ENCODE data around the gene CPEB3. TPM values are rescaled to one million over a fixed set of nuclear protein-coding genes. Genes with fewer than 3 reads are reported as not detected.
"Not testable (repeated sequence)": the region's sequence is repeated elsewhere in the genome, so short reads cannot be mapped to it uniquely, and the experiment has no call there.

CPEB3 gene
- polyA plus RNA-seq, 1 donor from 2014 or later = 2.5 TPM

- peaks cover 4 to 16% (median 8%) of the 10 kb centered on the region in 3 donors for H3K4me1 Mint-ChIP-seq
- peaks cover 6% of the 10 kb centered on the region for H3K36me3 Mint-ChIP-seq
- H3K9me3 Mint-ChIP-seq = peaks cover 0 to 3% (median 2%) of the 10 kb centered on the region in 3 donors
- no peaks in the 10 kb centered on the region for H3K27me3 Mint-ChIP-seq
- H3K27ac Mint-ChIP-seq = no peak overlapping the region
- no peak overlapping the region for H3K4me3 Mint-ChIP-seq
Measured at GRCh38 chr10:92124616-92125143, 166.2 kb downstream of the CPEB3 start.

DNA sequence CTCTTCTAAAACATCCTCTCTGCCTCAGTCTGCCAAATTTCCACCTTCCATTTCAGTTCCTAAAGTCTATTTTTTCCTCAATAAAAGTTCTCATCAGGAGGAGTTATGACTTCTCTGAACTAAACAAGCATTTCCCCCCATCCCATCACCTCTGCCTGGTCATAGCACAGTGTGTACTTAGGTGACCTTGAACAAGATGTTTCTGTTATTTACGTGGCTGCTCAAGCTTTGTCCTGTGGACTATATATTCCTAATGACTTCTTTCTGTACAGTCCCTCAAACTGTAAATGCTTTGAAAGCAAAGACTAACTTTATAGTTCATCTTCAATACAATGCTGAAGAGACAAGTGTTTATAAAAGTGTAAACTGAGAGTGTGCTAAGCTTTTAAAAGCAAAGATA is 166.9 kb downstream of the CPEB3 start:
- Mint-ChIP-seq H3K27me3 (no peaks in the 10 kb centered on the region), H3K9me3 (peaks cover 0 to 1% (median under 1%) of the 10 kb centered on the region in 3 donors), H3K27ac (peak overlapping the region in 1 of 3 donors; percentile 17), H3K36me3 (peaks cover 3% of the 10 kb centered on the region), H3K4me1 (peaks cover 6 to 13% (median 8%) of the 10 kb centered on the region in 3 donors), H3K4me3 (no peak overlapping the region)

DNA sequence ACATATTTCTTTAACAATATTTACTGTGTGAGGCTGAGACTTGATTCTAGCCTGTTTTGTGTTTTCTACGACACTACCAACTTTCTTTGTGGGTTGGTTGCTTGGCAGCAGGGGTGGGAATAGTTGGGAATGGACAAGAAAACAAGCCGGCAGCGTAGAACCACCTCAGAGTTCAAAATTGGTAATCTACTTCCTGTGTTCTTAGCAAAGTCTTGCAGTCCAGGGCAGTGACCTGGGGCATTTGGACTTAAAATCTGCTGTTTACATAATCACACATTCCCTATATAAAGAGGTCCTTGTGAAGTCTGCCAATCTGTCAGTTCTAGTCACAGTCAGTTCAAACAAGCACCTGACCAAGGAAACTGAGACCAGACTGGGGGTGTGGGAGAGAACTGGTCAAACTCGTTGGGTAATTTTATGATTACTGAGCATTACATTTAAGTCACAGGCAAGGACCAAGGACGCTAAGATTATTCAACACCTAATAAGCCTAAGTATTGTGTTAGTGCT is 167.9 kb downstream of the CPEB3 start:
- Mint-ChIP-seq H3K4me1 (peaks cover 6 to 10% (median 8%) of the 10 kb centered on the region in 3 donors), H3K27me3 (no peaks in the 10 kb centered on the region), H3K36me3 (peaks cover 1% of the 10 kb centered on the region), H3K9me3 (no peaks in the 10 kb centered on the region), H3K27ac (no peak overlapping the region), H3K4me3 (no peak overlapping the region)

GRCh38 chr10:92121686-92122492 is 169.0 kb downstream of the CPEB3 start:
- Mint-ChIP-seq H3K36me3 (peaks cover 1% of the 10 kb centered on the region), H3K9me3 (no peaks in the 10 kb centered on the region), H3K27ac (no peak overlapping the region), H3K27me3 (no peaks in the 10 kb centered on the region), H3K4me1 (peaks cover 6 to 10% (median 8%) of the 10 kb centered on the region in 3 donors), H3K4me3 (peak overlapping the region in 1 of 4 donors; percentile 8)

DNA sequence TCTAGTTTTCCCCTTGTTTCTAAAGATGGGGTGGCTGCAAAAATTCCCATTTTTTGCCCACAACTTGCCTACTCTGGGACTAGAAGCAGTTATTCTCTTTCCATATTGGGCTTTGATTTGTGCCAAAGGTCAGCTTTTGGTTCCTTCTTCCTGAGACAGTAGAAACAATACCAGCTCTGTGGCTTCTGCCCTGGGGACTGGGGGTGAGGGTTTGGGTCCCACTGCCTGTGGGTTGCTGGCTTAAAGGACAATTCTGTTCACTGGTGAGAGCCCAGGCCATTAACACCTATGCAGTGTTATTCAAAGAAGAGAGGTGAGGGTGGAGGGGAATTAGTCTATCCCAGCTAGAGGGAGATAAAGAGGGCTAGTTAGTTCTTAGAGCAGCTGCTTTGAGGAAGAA is 171.5 kb downstream of the CPEB3 start:
- peaks cover 4 to 9% (median 6%) of the 10 kb centered on the region in 3 donors for H3K4me1 Mint-ChIP-seq
- H3K4me3 Mint-ChIP-seq = no peak overlapping the region
- H3K9me3 Mint-ChIP-seq = no peaks in the 10 kb centered on the region
- no peaks in the 10 kb centered on the region for H3K27me3 Mint-ChIP-seq
- peaks cover 1% of the 10 kb centered on the region for H3K36me3 Mint-ChIP-seq
- H3K27ac Mint-ChIP-seq = peak overlapping the region in 1 of 3 donors; percentile 82

DNA sequence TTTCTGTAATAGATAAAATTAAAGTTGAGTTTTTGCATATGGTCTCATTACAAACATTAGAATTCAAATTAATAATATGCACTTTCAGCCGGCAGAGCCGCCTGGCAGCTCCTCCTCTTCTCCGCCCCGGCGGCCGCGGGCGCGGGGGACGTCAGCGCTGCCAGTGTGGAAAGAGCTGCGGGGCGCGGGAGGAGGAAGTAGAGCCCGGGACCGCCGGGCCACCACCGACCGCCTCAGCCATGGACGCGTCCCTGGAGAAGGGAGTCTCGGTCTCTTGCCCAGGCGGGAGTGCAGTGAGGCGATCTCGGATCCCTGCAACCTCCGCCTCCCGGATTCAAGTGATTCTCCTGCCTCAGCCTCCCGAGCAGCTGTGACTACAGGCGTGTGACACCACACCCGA is 176.0 kb downstream of the CPEB3 start:
- not testable (repeated sequence) for H3K9me3 Mint-ChIP-seq, H3K27ac Mint-ChIP-seq, H3K27me3 Mint-ChIP-seq, H3K36me3 Mint-ChIP-seq, H3K4me1 Mint-ChIP-seq
- H3K4me3 Mint-ChIP-seq = peak overlapping the region in 1 of 4 donors; percentile 25

- H3K4me1 Mint-ChIP-seq = peaks cover 2 to 6% (median 4%) of the 10 kb centered on the region in 3 donors
- H3K36me3 Mint-ChIP-seq = peaks cover 2% of the 10 kb centered on the region
- H3K27me3 Mint-ChIP-seq = no peaks in the 10 kb centered on the region
- no peak overlapping the region for H3K4me3 Mint-ChIP-seq
- no peaks in the 10 kb centered on the region for H3K9me3 Mint-ChIP-seq
- H3K27ac Mint-ChIP-seq = peak overlapping the region in 1 of 3 donors; percentile 48
Measured at GRCh38 chr10:92113911-92114600, 176.8 kb downstream of the CPEB3 start.

DNA sequence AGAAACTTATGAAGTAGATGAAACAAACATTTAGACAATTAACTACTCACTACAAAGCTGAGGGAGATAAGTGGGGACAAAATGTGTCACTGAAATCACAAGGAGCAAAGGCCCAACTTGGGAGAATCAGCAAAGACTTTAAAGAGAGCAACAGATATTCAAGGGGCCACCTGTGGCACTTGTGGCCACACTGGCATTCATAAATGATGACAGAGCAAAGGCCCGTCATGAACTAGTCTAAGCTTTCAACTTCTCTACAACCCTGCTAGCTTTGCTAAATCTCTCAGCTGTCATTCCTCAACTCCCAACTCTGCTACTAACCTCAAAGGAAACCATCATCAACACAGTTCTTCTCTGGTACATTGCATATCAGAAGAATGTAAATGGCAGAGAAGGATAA is 178.4 kb downstream of the CPEB3 start:
- Mint-ChIP-seq H3K4me3 (no peak overlapping the region), H3K27me3 (no peaks in the 10 kb centered on the region), H3K27ac (no peak overlapping the region), H3K9me3 (no peaks in the 10 kb centered on the region), H3K36me3 (peaks cover 2% of the 10 kb centered on the region), H3K4me1 (peaks cover 2 to 6% (median 4%) of the 10 kb centered on the region in 3 donors)

DNA sequence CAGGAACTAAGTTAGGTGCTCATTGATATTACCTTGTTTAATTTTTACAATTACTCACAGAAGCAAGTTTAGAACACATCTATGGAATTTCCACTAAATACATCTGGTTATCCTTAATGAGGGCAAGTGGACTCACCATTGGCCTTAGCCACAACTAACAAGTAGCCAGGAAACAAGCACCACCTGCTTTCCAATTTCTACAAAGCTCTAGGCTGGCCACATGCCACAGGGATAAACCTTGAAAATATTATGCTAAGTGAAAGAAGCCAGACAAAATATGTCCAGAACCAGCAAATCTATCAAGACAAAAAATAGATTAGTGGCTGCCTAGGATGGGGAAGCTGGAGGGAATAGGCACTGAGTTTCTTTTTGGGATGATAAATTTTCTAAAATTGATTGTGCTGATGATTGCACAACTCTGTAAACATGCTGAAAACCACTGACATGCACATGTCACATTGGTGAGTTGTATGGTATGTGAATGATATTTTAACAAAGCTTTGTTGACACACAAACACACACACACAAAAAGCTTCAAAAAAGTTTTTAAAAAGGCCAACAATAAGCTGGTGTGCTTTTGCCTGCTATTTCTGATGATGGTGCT is 179.4 kb downstream of the CPEB3 start:
- H3K4me1 Mint-ChIP-seq = peaks cover 2 to 6% (median 2%) of the 10 kb centered on the region in 3 donors
- H3K9me3 Mint-ChIP-seq = no peaks in the 10 kb centered on the region
- H3K4me3 Mint-ChIP-seq = peak overlapping the region in 1 of 4 donors; percentile 35
- H3K27me3 Mint-ChIP-seq = no peaks in the 10 kb centered on the region
- H3K27ac Mint-ChIP-seq = no peak overlapping the region
- H3K36me3 Mint-ChIP-seq = peaks cover 2% of the 10 kb centered on the region

DNA sequence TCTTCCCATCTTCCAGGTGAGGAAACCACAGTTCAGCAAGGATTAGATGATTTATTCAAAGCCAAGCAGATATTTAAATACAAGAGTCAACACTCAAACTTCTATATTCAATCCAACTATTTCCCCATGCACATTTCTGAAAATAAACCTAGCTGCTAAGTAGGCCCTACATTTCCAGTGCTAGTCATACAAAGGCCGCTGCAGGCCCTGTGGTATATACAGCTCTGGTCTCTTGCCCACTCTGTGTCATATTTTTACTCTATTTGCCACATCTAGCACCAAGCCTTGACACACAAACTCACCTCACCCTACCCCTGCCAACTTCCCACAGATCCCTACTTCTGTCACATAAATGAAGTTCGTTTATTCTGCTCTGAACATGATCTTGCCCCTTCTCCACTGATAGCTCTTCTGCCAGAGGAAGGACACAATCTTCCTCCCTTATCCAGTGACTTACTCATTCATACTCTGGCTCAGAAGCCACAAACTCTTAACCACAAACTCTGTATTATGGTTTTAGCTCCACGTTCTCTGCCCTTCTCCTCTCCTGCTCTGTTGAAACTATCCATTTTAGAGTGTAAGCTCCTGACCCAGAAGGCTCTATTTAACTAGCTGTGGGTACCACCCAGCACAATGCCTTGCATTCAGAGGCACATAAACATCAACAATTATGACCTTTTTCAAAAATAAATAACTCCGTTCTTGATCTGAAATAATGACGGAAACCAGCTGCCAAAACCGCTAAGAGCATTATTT is 180.7 kb downstream of the CPEB3 start:
- no peaks in the 10 kb centered on the region for H3K9me3 Mint-ChIP-seq
- H3K4me3 Mint-ChIP-seq = no peak overlapping the region
- H3K27ac Mint-ChIP-seq = no peak overlapping the region
- H3K27me3 Mint-ChIP-seq = no peaks in the 10 kb centered on the region
- peaks cover 2% of the 10 kb centered on the region for H3K36me3 Mint-ChIP-seq
- H3K4me1 Mint-ChIP-seq = peaks cover 2 to 6% (median 3%) of the 10 kb centered on the region in 3 donors

GRCh38 chr10:92108747-92109146 is 182.1 kb downstream of the CPEB3 start:
- Mint-ChIP-seq H3K9me3 (no peaks in the 10 kb centered on the region), H3K4me3 (no peak overlapping the region), H3K36me3 (peaks cover 5% of the 10 kb centered on the region), H3K27me3 (no peaks in the 10 kb centered on the region), H3K27ac (no peak overlapping the region), H3K4me1 (peaks cover under 1 to 2% (median 1%) of the 10 kb centered on the region in 3 donors)

DNA sequence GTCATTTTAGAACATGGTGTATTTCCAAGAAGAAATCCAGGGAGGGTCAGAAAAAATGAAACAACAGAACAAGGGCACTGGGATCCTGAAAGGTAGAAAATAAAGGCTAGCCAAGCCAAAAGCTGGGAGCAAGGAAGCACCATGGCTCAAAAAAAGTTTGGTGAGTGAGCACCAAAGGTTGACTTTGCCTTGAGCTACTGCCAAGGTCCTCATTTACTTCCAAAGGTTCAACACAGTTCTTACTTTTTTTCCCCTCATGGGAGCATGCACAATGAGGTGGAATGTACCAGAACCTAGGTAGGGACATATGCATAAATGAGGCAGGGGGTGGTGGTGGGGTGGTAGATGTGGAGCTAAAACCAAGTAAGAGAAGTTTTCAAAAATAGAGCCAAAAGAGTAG is 182.8 kb downstream of the CPEB3 start:
- Mint-ChIP-seq H3K4me1 (peaks cover 2 to 6% (median 4%) of the 10 kb centered on the region in 3 donors), H3K27ac (no peak overlapping the region), H3K4me3 (no peak overlapping the region), H3K9me3 (no peaks in the 10 kb centered on the region), H3K36me3 (peaks cover 5% of the 10 kb centered on the region), H3K27me3 (no peaks in the 10 kb centered on the region)

- H3K27me3 Mint-ChIP-seq = no peaks in the 10 kb centered on the region
- H3K4me1 Mint-ChIP-seq = peaks cover 8 to 19% (median 17%) of the 10 kb centered on the region in 3 donors
- no peaks in the 10 kb centered on the region for H3K9me3 Mint-ChIP-seq
- no peak overlapping the region for H3K4me3 Mint-ChIP-seq
- H3K27ac Mint-ChIP-seq = no peak overlapping the region
- peaks cover 5% of the 10 kb centered on the region for H3K36me3 Mint-ChIP-seq
Measured at GRCh38 chr10:92103376-92104090, 187.3 kb downstream of the CPEB3 start.
